Immature natural killer cell (primary cell): ENCODE measurements around the gene PPP1R9A. TPM values are rescaled to one million over a fixed set of nuclear protein-coding genes. Genes with fewer than 3 reads are reported as not detected.

Source experiments
- DNase-seq, 3 donors: peaks; one replicate each; pipeline ENCODE4 v3.0.0; 2022; ENCODE audit warnings: mixed read lengths in 1 of 3
- H3K27ac Mint-ChIP-seq, 6 donors: one replicate each; pipeline ENCODE4 v1.8.0; 2020; ENCODE audit warnings: mixed read lengths in 6 of 6, mild to moderate bottlenecking in 5 of 6, inconsistent platforms in 4 of 6, moderate library complexity in 3 of 6
- H3K27me3 Mint-ChIP-seq, 3 donors: one replicate each; pipeline ENCODE4 v1.8.0; 2020 to 2021; ENCODE audit warnings: low read depth in 3 of 3, mild to moderate bottlenecking in 3 of 3, mixed read lengths in 3 of 3, moderate library complexity in 3 of 3, inconsistent platforms in 1 of 3
- H3K36me3 Mint-ChIP-seq, 3 donors: one replicate each; pipeline ENCODE4 v1.8.0; 2020; ENCODE audit warnings: mixed read lengths in 3 of 3, inconsistent platforms in 2 of 3, mild to moderate bottlenecking in 2 of 3
- H3K4me1 Mint-ChIP-seq, 2 donors: one replicate each; pipeline ENCODE4 v1.8.0; 2020; ENCODE audit warnings: inconsistent platforms in 2 of 2, mild to moderate bottlenecking in 2 of 2, mixed read lengths in 2 of 2, moderate library complexity in 1 of 2
- H3K4me3 Mint-ChIP-seq, 5 donors: one replicate each; pipeline ENCODE4 v1.8.0; 2020; ENCODE audit warnings: mild to moderate bottlenecking in 5 of 5, mixed read lengths in 5 of 5, inconsistent platforms in 3 of 5, moderate library complexity in 3 of 5
- H3K9me3 Mint-ChIP-seq, 6 donors: one replicate each; pipeline ENCODE4 v1.8.0; 2020; ENCODE audit warnings: mild to moderate bottlenecking in 6 of 6, mixed read lengths in 6 of 6, inconsistent platforms in 4 of 6, moderate library complexity in 3 of 6
- polyA plus RNA-seq, 3 donors: library from polyadenylated mRNA; unstranded; fragments of 300-500 nt; fragmentation: Illumina TruSeq; gene quantifications; one replicate each; pipeline ENCODE4 v1.2.3, GENCODE V29; 2021

Gene PPP1R9A
- polyA plus RNA-seq, 3 donors from 2014 or later, result 0.92 to 12.2 (median 5.5) TPM

DNA sequence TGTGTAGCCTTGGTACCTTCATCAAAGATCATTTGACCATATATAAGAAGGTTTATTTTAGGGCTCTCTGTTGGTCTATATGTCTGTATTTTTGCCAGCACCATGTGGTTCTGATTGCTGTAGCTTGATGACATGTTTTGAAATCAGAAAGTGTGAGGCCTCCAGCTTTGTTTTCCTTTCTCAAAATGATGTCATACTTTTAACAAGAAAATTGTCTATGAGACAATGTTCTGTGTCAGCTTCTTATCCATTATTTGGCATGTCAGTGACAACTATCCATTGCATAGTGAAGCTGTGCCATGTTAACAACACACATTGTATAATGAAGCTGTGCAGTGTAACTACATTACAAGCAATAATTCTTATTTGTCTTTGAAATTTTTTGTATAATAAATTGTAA lies 9.1 kb upstream of the PPP1R9A start:
- Mint-ChIP-seq H3K4me3 (no peak overlapping the region), H3K9me3 (peaks cover 0 to 2% (median 0%) of the 10 kb centered on the region in 6 donors), H3K27me3 (no peaks in the 10 kb centered on the region), H3K36me3 (no peaks in the 10 kb centered on the region), H3K27ac (no peak overlapping the region), H3K4me1 (no peaks in the 10 kb centered on the region)
- no peak for DNase-seq

DNA sequence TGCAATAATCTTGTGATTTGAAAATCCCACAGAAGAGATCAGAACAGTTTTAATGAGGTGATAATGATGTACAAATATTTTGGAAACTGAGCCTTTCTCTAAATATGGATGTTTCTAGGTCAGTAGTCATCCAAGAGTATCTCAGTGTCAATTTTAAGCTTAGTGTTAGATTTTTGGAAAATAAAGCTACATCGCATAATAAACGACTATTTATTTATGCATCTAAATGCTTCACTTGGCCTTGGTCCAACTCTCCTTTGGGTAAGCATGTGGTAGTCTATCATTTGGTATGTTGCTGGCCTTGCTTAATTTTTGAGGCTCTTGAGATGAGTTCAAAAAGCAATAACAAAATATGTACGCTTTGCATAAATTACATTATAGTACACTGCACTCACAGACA lies 5.4 kb upstream of the PPP1R9A start:
- Mint-ChIP-seq H3K9me3 (peaks cover 0 to 2% (median 0%) of the 10 kb centered on the region in 6 donors), H3K4me3 (no peak overlapping the region), H3K4me1 (peaks cover 3 to 4% of the 10 kb centered on the region in 2 donors), H3K27me3 (peaks cover 0 to 2% (median 0%) of the 10 kb centered on the region in 3 donors), H3K36me3 (no peaks in the 10 kb centered on the region), H3K27ac (no peak overlapping the region)
- DNase-seq, result no peak

GRCh38 chr7:94903971-94904370 lies 3.4 kb upstream of the PPP1R9A start:
- H3K4me3 Mint-ChIP-seq, result no peak overlapping the region
- DNase-seq, result no peak
- H3K36me3 Mint-ChIP-seq, result no peaks in the 10 kb centered on the region
- H3K9me3 Mint-ChIP-seq, result no peaks in the 10 kb centered on the region
- peaks cover 13 to 17% of the 10 kb centered on the region in 2 donors for H3K4me1 Mint-ChIP-seq
- no peak overlapping the region for H3K27ac Mint-ChIP-seq
- peaks cover 0 to 6% (median 1%) of the 10 kb centered on the region in 3 donors for H3K27me3 Mint-ChIP-seq

- Mint-ChIP-seq H3K9me3 (no peaks in the 10 kb centered on the region), H3K27me3 (peaks cover 0 to 6% (median 1%) of the 10 kb centered on the region in 3 donors), H3K36me3 (no peaks in the 10 kb centered on the region), H3K4me3 (no peak overlapping the region), H3K4me1 (peaks cover 17 to 27% of the 10 kb centered on the region in 2 donors), H3K27ac (no peak overlapping the region)
- DNase-seq, result no peak
Measured at GRCh38 chr7:94904982-94905381, 2.4 kb upstream of the PPP1R9A start.

GRCh38 chr7:94906065-94906851 lies 1.1 kb upstream of the PPP1R9A start:
- Mint-ChIP-seq H3K4me1 (peaks cover 20 to 36% of the 10 kb centered on the region in 2 donors), H3K9me3 (no peaks in the 10 kb centered on the region), H3K27me3 (peaks cover 0 to 6% (median 1%) of the 10 kb centered on the region in 3 donors), H3K4me3 (peak overlapping the region in 2 of 5 donors; percentile 27 to 67), H3K27ac (peak overlapping the region in 1 of 6 donors; percentile 32), H3K36me3 (no peaks in the 10 kb centered on the region)
- DNase-seq, result no peak

GRCh38 chr7:94907811-94908322 lies 473 bp downstream of the PPP1R9A start:
- Mint-ChIP-seq H3K4me1 (peaks cover 23 to 52% of the 10 kb centered on the region in 2 donors), H3K36me3 (no peaks in the 10 kb centered on the region), H3K27me3 (peaks cover 0 to 8% (median 1%) of the 10 kb centered on the region in 3 donors), H3K27ac (peak overlapping the region in 4 of 6 donors; percentile 23 to 83 (median 59)), H3K4me3 (peak overlapping the region; percentile 76 to 88 (median 87)), H3K9me3 (no peaks in the 10 kb centered on the region)
- peak; percentile 20 to 51 (median 21) for DNase-seq

DNA sequence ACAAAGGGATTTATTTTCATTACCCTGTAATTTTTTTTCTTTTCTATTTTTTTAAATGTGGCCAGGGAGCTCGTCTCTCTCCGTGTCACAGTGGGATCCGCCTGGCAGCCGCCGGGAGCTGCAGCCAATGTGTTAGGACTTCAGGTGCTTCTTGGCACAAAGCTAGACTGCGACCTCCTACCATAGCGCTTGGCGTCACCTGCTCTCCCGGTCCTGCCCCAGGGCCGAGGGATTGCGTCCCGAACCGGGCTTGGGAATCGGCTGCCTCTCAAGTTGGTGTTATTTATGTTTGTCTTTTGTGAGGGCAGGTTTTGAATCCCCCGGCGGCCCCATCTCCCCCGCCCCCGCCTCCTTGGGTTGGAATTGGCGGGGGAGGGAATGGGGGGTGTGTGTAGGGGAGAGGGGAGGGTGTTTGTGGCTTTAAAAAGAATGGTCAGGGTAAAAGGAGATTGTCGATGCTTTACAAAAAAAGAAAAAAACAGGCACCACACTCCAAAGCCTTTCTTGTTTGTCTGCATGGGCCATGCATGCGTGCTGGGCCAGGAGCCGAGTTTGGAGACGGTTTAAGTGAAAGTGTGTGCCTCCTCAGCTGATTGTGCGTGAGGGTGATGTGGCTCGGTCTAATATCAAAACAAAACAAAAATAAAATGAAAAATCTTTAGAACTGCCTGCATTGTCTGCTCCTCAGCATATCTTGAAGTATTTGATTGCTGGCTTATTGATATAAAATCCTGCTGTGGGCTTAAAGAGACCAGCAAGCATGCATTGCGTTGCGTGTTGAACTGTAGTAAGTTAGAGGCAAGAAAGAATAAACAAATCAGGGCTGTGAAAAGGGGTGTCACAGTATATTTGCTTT lies 1.2 kb downstream of the PPP1R9A start:
- Mint-ChIP-seq H3K9me3 (no peaks in the 10 kb centered on the region), H3K36me3 (no peaks in the 10 kb centered on the region), H3K4me1 (peaks cover 24 to 58% of the 10 kb centered on the region in 2 donors), H3K27me3 (peaks cover 0 to 8% (median 1%) of the 10 kb centered on the region in 3 donors), H3K27ac (peak overlapping the region in 5 of 6 donors; percentile 23 to 83 (median 73)), H3K4me3 (peak overlapping the region; percentile 76 to 88 (median 87))
- peak; percentile 6 to 16 (median 13) for DNase-seq

DNA sequence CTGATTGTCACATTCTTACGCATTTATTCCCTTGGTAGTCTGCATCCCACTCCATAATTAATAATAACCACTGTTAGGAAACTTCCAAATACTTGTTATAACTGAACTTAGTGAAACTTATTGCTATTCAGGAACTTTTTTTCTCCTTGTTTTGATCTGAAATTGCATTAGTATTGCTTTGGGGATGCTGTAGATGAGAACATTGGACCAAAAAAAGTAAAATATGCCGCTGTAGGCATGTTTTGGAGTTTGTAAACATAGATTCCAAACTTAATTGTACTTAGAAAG lies 1.7 kb downstream of the PPP1R9A start:
- no peak for DNase-seq
- peak overlapping the region in 2 of 6 donors; percentile 73 to 75 for H3K27ac Mint-ChIP-seq
- H3K9me3 Mint-ChIP-seq, result no peaks in the 10 kb centered on the region
- peaks cover 0 to 8% (median 1%) of the 10 kb centered on the region in 3 donors for H3K27me3 Mint-ChIP-seq
- peak overlapping the region; percentile 76 to 88 (median 87) for H3K4me3 Mint-ChIP-seq
- H3K4me1 Mint-ChIP-seq, result peaks cover 24 to 62% of the 10 kb centered on the region in 2 donors
- H3K36me3 Mint-ChIP-seq, result no peaks in the 10 kb centered on the region

- H3K27me3 Mint-ChIP-seq, result peaks cover 0 to 4% (median 1%) of the 10 kb centered on the region in 3 donors
- H3K9me3 Mint-ChIP-seq, result no peaks in the 10 kb centered on the region
- no peak for DNase-seq
- peaks cover 0 to 3% (median 0%) of the 10 kb centered on the region in 3 donors for H3K36me3 Mint-ChIP-seq
- no peak overlapping the region for H3K27ac Mint-ChIP-seq
- H3K4me3 Mint-ChIP-seq, result no peak overlapping the region
- H3K4me1 Mint-ChIP-seq, result peaks cover 20 to 62% of the 10 kb centered on the region in 2 donors
Measured at GRCh38 chr7:94912085-94912484, 4.7 kb downstream of the PPP1R9A start.

DNA sequence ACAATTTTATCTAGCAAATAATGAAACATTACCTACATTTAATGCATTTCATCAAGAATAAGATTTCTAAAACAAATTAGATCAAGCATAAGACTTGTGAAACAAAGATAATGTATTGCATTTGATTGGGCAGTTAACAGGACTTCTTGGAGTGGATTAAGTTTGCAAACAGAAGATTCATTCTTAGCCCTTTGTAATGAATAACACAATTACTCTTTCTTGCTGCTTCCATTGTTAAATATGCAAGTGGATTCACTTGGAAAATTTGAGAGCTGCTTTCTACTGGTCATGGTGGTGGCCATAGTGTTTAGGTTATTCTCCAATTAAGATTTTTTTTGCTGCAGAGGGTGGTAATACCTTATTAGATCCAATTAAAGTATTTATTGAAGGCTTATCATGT lies 6.0 kb downstream of the PPP1R9A start:
- H3K36me3 Mint-ChIP-seq, result peaks cover 0 to 3% (median 0%) of the 10 kb centered on the region in 3 donors
- no peaks in the 10 kb centered on the region for H3K9me3 Mint-ChIP-seq
- no peak for DNase-seq
- peaks cover 17 to 55% of the 10 kb centered on the region in 2 donors for H3K4me1 Mint-ChIP-seq
- H3K27ac Mint-ChIP-seq, result no peak overlapping the region
- no peak overlapping the region for H3K4me3 Mint-ChIP-seq
- peaks cover 0 to 3% (median 0%) of the 10 kb centered on the region in 3 donors for H3K27me3 Mint-ChIP-seq

GRCh38 chr7:94921911-94922310 lies 14.5 kb downstream of the PPP1R9A start:
- H3K4me3 Mint-ChIP-seq, result no peak overlapping the region
- no peak for DNase-seq
- H3K36me3 Mint-ChIP-seq, result peaks cover 0 to 4% (median 0%) of the 10 kb centered on the region in 3 donors
- H3K27ac Mint-ChIP-seq, result no peak overlapping the region
- H3K4me1 Mint-ChIP-seq, result peaks cover 8 to 12% of the 10 kb centered on the region in 2 donors
- H3K9me3 Mint-ChIP-seq, result peaks cover 0 to 4% (median 0%) of the 10 kb centered on the region in 6 donors
- no peaks in the 10 kb centered on the region for H3K27me3 Mint-ChIP-seq

GRCh38 chr7:94922457-94922856 lies 15.1 kb downstream of the PPP1R9A start:
- Mint-ChIP-seq H3K36me3 (peaks cover 0 to 4% (median 0%) of the 10 kb centered on the region in 3 donors), H3K4me1 (peaks cover 8 to 12% of the 10 kb centered on the region in 2 donors), H3K27ac (no peak overlapping the region), H3K9me3 (peaks cover 0 to 4% (median 0%) of the 10 kb centered on the region in 6 donors), H3K4me3 (no peak overlapping the region), H3K27me3 (no peaks in the 10 kb centered on the region)
- no peak for DNase-seq

DNA sequence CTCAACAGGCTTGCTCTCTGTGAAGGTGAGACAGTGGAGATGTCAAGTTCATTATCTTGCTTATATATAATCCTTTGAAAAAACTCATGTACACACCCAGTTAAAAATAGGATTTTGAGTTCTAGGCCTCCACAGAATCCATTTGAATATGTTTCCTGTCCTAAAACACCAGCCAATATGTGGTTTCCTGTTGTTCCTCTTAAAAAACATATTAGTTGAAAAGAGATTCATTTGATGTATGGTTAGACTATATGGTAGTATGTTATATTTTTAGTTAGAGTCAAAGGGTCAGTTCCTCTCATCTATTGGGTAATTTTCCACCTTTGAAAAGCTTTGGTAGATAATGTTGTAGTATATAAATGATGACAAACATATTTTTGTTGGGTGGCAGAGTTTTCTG lies 16.0 kb downstream of the PPP1R9A start:
- H3K9me3 Mint-ChIP-seq, result peaks cover 0 to 4% (median 0%) of the 10 kb centered on the region in 6 donors
- H3K4me3 Mint-ChIP-seq, result no peak overlapping the region
- H3K36me3 Mint-ChIP-seq, result peaks cover 0 to 4% (median 0%) of the 10 kb centered on the region in 3 donors
- DNase-seq, result no peak
- peaks cover 0 to 1% (median 0%) of the 10 kb centered on the region in 3 donors for H3K27me3 Mint-ChIP-seq
- peaks cover 8 to 12% of the 10 kb centered on the region in 2 donors for H3K4me1 Mint-ChIP-seq
- H3K27ac Mint-ChIP-seq, result no peak overlapping the region
